HG03432 (cell line): ENCODE results near the gene BIVM.
A peak's percentile ranks its signal among the peaks of the same experiment; 100 is the strongest.

Experiments
- ATAC-seq: cut with Tn5 transposase; IDR thresholded peaks from one replicate; pipeline ENCODE4 v1.9.1; 2021; ENCODE audit warnings: mild to moderate bottlenecking, moderate library complexity; ENCODE audit not compliant: unreplicated experiment

BIVM gene

GRCh38 chr13:102784483-102784882, 14.4 kb upstream of the BIVM start:
- no peak for ATAC-seq

GRCh38 chr13:102788683-102789082, 10.2 kb upstream of the BIVM start:
- no peak for ATAC-seq

- no peak for ATAC-seq
Observed at GRCh38 chr13:102792396-102792795, 6.5 kb upstream of the BIVM start.

GRCh38 chr13:102793611-102794355, 5.1 kb upstream of the BIVM start:
- ATAC-seq, result no peak

- ATAC-seq, result peak; percentile 10
Observed at GRCh38 chr13:102799426-102800144, 666 bp downstream of the BIVM start.

- peak; percentile 81 for ATAC-seq
Observed at GRCh38 chr13:102800145-102801041, 1.5 kb downstream of the BIVM start.

- ATAC-seq, result no peak
Observed at GRCh38 chr13:102805680-102806079, 6.8 kb downstream of the BIVM start.

GRCh38 chr13:102807699-102808098, 8.8 kb downstream of the BIVM start:
- no peak for ATAC-seq

- no peak for ATAC-seq
Observed at GRCh38 chr13:102812611-102813287, 13.8 kb downstream of the BIVM start.

GRCh38 chr13:102814025-102814607, 15.2 kb downstream of the BIVM start:
- no peak for ATAC-seq

GRCh38 chr13:102814793-102815192, 15.9 kb downstream of the BIVM start:
- ATAC-seq, result no peak

GRCh38 chr13:102815788-102816187, 16.9 kb downstream of the BIVM start:
- ATAC-seq, result no peak

GRCh38 chr13:102816708-102817107, 17.8 kb downstream of the BIVM start:
- no peak for ATAC-seq

- no peak for ATAC-seq
Observed at GRCh38 chr13:102817241-102817640, 18.3 kb downstream of the BIVM start.

GRCh38 chr13:102817907-102818306, 19.0 kb downstream of the BIVM start:
- no peak for ATAC-seq

- no peak for ATAC-seq
Observed at GRCh38 chr13:102825400-102825799, 26.5 kb downstream of the BIVM start.

GRCh38 chr13:102825921-102826706, 27.2 kb downstream of the BIVM start:
- ATAC-seq, result no peak

GRCh38 chr13:102830646-102831045, 31.7 kb downstream of the BIVM start:
- no peak for ATAC-seq

- no peak for ATAC-seq
Observed at GRCh38 chr13:102836471-102836870, 37.6 kb downstream of the BIVM start.

- ATAC-seq, result no peak
Observed at GRCh38 chr13:102838273-102838672, 39.4 kb downstream of the BIVM start.
